ENCODE data around the gene DYNLT5.

DYNLT5 gene

GRCh38 chr1:66809245-66809644, 57.0 kb downstream of the DYNLT5 start:
- ATAC-seq, result no peak
- no peak for TF ChIP-seq ISL1 (CRISPR knock-in tag; IDR thresholded peaks at IDR 0.05)
- no peak for TF ChIP-seq TOX (CRISPR knock-in tag; IDR thresholded peaks at IDR 0.05; ENCODE audit: borderline replicate concordance)
- TF ChIP-seq SNAI2 (CRISPR knock-in tag; IDR thresholded peaks at IDR 0.05), result no peak
- no peak for TF ChIP-seq TSHZ2 (CRISPR knock-in tag; IDR thresholded peaks at IDR 0.05)

- TF ChIP-seq CREB5 (CRISPR knock-in tag; IDR thresholded peaks at IDR 0.05; ENCODE audit: low read depth) (no peak), GLIS3 (CRISPR knock-in tag; IDR thresholded peaks at IDR 0.05) (no peak), CSDC2 (CRISPR knock-in tag; IDR thresholded peaks at IDR 0.05) (no peak), TOX (CRISPR knock-in tag; IDR thresholded peaks at IDR 0.05; ENCODE audit: borderline replicate concordance) (no peak), ZC3H10 (CRISPR knock-in tag; IDR thresholded peaks at IDR 0.05) (no peak), TCF4 (CRISPR knock-in tag; IDR thresholded peaks at IDR 0.05; ENCODE audit: borderline replicate concordance) (no peak), ZNF70 (CRISPR knock-in tag; IDR thresholded peaks at IDR 0.05) (no peak), ZNF8 (CRISPR knock-in tag; IDR thresholded peaks at IDR 0.05) (no peak), PATZ1 (CRISPR knock-in tag; IDR thresholded peaks at IDR 0.05; ENCODE audit: borderline replicate concordance) (no peak), PPARA (CRISPR knock-in tag; IDR thresholded peaks at IDR 0.05; ENCODE audit: borderline replicate concordance) (no peak), CSRNP3 (CRISPR knock-in tag; IDR thresholded peaks at IDR 0.05) (no peak), SNAI2 (CRISPR knock-in tag; IDR thresholded peaks at IDR 0.05) (no peak), ARNTL (CRISPR knock-in tag; IDR thresholded peaks at IDR 0.05; ENCODE audit: borderline replicate concordance, low read depth) (no peak), ESRRG (CRISPR knock-in tag; IDR thresholded peaks at IDR 0.05) (no peak)
- ATAC-seq, result no peak
These were observed 57.6 kb downstream of the DYNLT5 start for GRCh38 chr1:66809736-66810326.

GRCh38 chr1:66824771-66825170, 72.5 kb downstream of the DYNLT5 start:
- no peak for ATAC-seq
- TF ChIP-seq POU6F1 (CRISPR knock-in tag; IDR thresholded peaks at IDR 0.05; ENCODE audit: borderline replicate concordance, low read depth) (no peak), ESRRG (CRISPR knock-in tag; IDR thresholded peaks at IDR 0.05) (no peak), ZNF70 (CRISPR knock-in tag; IDR thresholded peaks at IDR 0.05) (no peak), CSRNP3 (CRISPR knock-in tag; IDR thresholded peaks at IDR 0.05) (no peak), OSR1 (CRISPR knock-in tag; IDR thresholded peaks at IDR 0.05) (no peak), CREB5 (CRISPR knock-in tag; IDR thresholded peaks at IDR 0.05; ENCODE audit: low read depth) (no peak), ZC3H10 (CRISPR knock-in tag; IDR thresholded peaks at IDR 0.05) (no peak), PATZ1 (CRISPR knock-in tag; IDR thresholded peaks at IDR 0.05; ENCODE audit: borderline replicate concordance) (no peak), ARNTL (CRISPR knock-in tag; IDR thresholded peaks at IDR 0.05; ENCODE audit: borderline replicate concordance, low read depth) (no peak), RARB (CRISPR knock-in tag; IDR thresholded peaks at IDR 0.05) (no peak), TOX (CRISPR knock-in tag; IDR thresholded peaks at IDR 0.05; ENCODE audit: borderline replicate concordance) (no peak), ZNF8 (CRISPR knock-in tag; IDR thresholded peaks at IDR 0.05) (no peak), SNAI2 (CRISPR knock-in tag; IDR thresholded peaks at IDR 0.05) (no peak), BACH2 (CRISPR knock-in tag; IDR thresholded peaks at IDR 0.05; ENCODE audit: borderline replicate concordance) (no peak), ZFP30 (CRISPR knock-in tag; IDR thresholded peaks at IDR 0.05) (no peak)

All from SK-N-SH treated with all-trans-retinoic acid at 6 μM for 48 hours (cell line).